Measurements from ENCODE around the gene NOX5.

Gene NOX5

GRCh38 chr15:69085325-69086081, 71.0 kb downstream of the NOX5 start:
- DNase-seq = no peak

- no peak for DNase-seq
Observed at GRCh38 chr15:69086427-69087204, 72.1 kb downstream of the NOX5 start.

GRCh38 chr15:69087366-69087976, 73.0 kb downstream of the NOX5 start:
- DNase-seq = no peak

GRCh38 chr15:69088300-69088965, 73.9 kb downstream of the NOX5 start:
- no peak for DNase-seq

- DNase-seq = no peak
Observed at GRCh38 chr15:69089258-69089657, 74.8 kb downstream of the NOX5 start.

GRCh38 chr15:69090197-69090948, 75.9 kb downstream of the NOX5 start:
- DNase-seq = no peak

GRCh38 chr15:69091654-69092053, 77.2 kb downstream of the NOX5 start:
- DNase-seq = no peak

- DNase-seq = no peak
Observed at GRCh38 chr15:69092159-69092558, 77.7 kb downstream of the NOX5 start.

- no peak for DNase-seq
Observed at GRCh38 chr15:69093127-69093526, 78.6 kb downstream of the NOX5 start.

- no peak for DNase-seq
Observed at GRCh38 chr15:69093614-69094013, 79.1 kb downstream of the NOX5 start.

- no peak for DNase-seq
Observed at GRCh38 chr15:69094124-69094921, 79.8 kb downstream of the NOX5 start.

- no peak for DNase-seq
Observed at GRCh38 chr15:69095274-69095673, 80.8 kb downstream of the NOX5 start.

- no peak for DNase-seq
Observed at GRCh38 chr15:69096196-69096595, 81.7 kb downstream of the NOX5 start.

GRCh38 chr15:69096626-69097025, 82.1 kb downstream of the NOX5 start:
- no peak for DNase-seq

GRCh38 chr15:69098771-69099170, 84.3 kb downstream of the NOX5 start:
- no peak for DNase-seq

GRCh38 chr15:69099941-69100340, 85.4 kb downstream of the NOX5 start:
- no peak for DNase-seq

- DNase-seq = no peak
Observed at GRCh38 chr15:69100821-69101220, 86.3 kb downstream of the NOX5 start.

GRCh38 chr15:69104050-69104750, 89.7 kb downstream of the NOX5 start:
- DNase-seq = no peak

- DNase-seq = no peak
Observed at GRCh38 chr15:69105451-69105985, 91.0 kb downstream of the NOX5 start.

GRCh38 chr15:69107025-69107620, 92.6 kb downstream of the NOX5 start:
- DNase-seq = no peak
